ENCODE data around the gene PCDHGB1. TPM values are rescaled to one million over a fixed set of nuclear protein-coding genes. Genes with fewer than 3 reads are reported as not detected.

PCDHGB1 gene
- total and polyA plus RNA-seq, 2 experiments from 2014 or later = 0.53 to 0.57 TPM

DNA sequence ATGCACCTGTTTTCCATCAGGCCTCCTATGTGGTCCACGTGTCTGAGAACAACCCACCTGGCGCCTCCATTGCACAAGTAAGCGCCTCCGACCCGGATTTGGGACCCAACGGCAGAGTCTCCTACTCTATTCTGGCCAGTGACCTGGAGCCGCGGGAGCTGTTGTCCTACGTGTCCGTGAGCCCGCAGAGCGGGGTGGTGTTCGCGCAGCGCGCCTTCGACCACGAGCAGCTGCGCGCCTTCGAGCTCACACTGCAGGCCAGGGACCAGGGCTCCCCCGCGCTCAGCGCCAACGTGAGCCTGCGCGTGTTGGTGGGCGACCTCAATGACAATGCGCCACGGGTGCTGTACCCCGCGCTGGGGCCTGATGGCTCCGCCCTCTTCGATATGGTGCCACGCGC is 1.7 kb downstream of the PCDHGB1 start:
- Histone ChIP-seq H3K27ac (no peak overlapping the region), H3K4me1 (ENCODE audit: insufficient read depth) (no peaks in the 10 kb centered on the region), H3K27me3 (no peaks in the 10 kb centered on the region), H3K36me3 (replicated peaks; ENCODE audit: insufficient read depth, low read depth) (no peaks in the 10 kb centered on the region), H4K20me1 (ENCODE audit: insufficient read depth, poor library complexity, severe bottlenecking) (no peaks in the 10 kb centered on the region), H3K4me2 (no peak overlapping the region), H2AFZ (no peak overlapping the region), H3K79me2 (no peaks in the 10 kb centered on the region), H3K9me2 (replicated peaks; ENCODE audit: insufficient read depth) (no peaks in the 10 kb centered on the region), H3K9me3 (ENCODE audit: low read depth) (no peaks in the 10 kb centered on the region), H3K4me3 (no peak overlapping the region)
- 95% methylated on average over 30 of the region's 36 CpGs for WGBS (ENCODE audit: low lambda C conversion rate, missing lambda C conversion rate)
- no peak for TF ChIP-seq EZH2phosphoT487 (IDR thresholded peaks at IDR 0.05; ENCODE audit: low read depth, severe bottlenecking, unreplicated experiment)
- TF ChIP-seq, protein P1, sequence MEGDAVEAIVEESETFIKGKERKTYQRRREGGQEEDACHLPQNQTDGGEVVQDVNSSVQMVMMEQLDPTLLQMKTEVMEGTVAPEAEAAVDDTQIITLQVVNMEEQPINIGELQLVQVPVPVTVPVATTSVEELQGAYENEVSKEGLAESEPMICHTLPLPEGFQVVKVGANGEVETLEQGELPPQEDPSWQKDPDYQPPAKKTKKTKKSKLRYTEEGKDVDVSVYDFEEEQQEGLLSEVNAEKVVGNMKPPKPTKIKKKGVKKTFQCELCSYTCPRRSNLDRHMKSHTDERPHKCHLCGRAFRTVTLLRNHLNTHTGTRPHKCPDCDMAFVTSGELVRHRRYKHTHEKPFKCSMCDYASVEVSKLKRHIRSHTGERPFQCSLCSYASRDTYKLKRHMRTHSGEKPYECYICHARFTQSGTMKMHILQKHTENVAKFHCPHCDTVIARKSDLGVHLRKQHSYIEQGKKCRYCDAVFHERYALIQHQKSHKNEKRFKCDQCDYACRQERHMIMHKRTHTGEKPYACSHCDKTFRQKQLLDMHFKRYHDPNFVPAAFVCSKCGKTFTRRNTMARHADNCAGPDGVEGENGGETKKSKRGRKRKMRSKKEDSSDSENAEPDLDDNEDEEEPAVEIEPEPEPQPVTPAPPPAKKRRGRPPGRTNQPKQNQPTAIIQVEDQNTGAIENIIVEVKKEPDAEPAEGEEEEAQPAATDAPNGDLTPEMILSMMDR (IDR thresholded peaks at IDR 0.05; ENCODE audit: poor library complexity) = no peak
- TF ChIP-seq EZH2 (IDR thresholded peaks at IDR 0.05; ENCODE audit: borderline replicate concordance) = no peak
- no peak for DNase-seq (ENCODE audit: low spot score)

DNA sequence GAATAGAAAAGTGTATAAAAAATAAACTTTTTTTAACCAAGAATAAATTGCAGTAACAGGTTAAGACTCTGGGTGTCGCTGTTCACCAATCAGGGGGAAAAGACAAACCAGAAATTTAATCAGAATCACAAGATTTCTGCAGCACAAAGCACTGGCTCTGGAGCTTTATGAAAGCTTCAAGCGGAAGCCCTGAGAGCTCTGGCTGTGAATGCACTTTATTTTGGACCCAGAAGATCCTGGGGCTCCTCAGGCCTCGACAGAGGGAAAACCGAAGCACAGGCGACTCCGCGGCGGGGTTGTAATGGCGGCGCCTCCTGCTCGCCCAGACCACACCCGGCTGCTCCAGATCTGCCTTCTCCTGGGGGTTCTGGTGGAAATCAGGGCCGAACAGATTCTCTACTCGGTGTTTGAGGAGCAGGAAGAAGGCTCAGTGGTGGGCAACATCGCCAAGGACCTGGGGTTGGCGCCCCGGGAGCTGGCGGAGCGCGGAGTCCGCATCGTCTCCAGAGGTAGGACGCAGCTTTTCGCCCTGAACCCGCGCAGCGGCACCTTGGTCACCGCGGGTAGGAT is 5.1 kb downstream of the PCDHGB1 start, which contains the start of gene PCDHGA4:
Gene PCDHGA4 (plus strand): TSS at position 122 of the 570 bp plus-strand sequence. CDS start 87 bp downstream, at position 209.
- no peak for DNase-seq (ENCODE audit: low spot score)
- no peaks in the 10 kb centered on the region for H4K20me1 ChIP-seq (ENCODE audit: insufficient read depth, poor library complexity, severe bottlenecking)
- no peak within 1 kb of the TSS for H3K4me2 ChIP-seq
- no peaks in the 10 kb centered on the region for H3K9me2 ChIP-seq (replicated peaks; ENCODE audit: insufficient read depth)
- H3K4me3 ChIP-seq = no peak within 1 kb of the TSS
- no peaks in the 10 kb centered on the region for H3K36me3 ChIP-seq (replicated peaks; ENCODE audit: insufficient read depth, low read depth)
- no peaks in the 10 kb centered on the region for H3K9me3 ChIP-seq (ENCODE audit: low read depth)
- no peaks in the 10 kb centered on the region for H3K27me3 ChIP-seq
- no peak within 1 kb of the TSS for H2AFZ ChIP-seq
- H3K4me1 ChIP-seq (ENCODE audit: insufficient read depth) = no peaks in the 10 kb centered on the region
- TF ChIP-seq, protein P1 (IDR thresholded peaks at IDR 0.05; ENCODE audit: poor library complexity) = no peak
- no peak for TF ChIP-seq EZH2 (IDR thresholded peaks at IDR 0.05; ENCODE audit: borderline replicate concordance)
- no peak for TF ChIP-seq EZH2phosphoT487 (IDR thresholded peaks at IDR 0.05; ENCODE audit: low read depth, severe bottlenecking, unreplicated experiment)
- 94% methylated on average over 29 of the region's 29 CpGs for WGBS (ENCODE audit: low lambda C conversion rate, missing lambda C conversion rate)
- H3K27ac ChIP-seq = no peak within 1 kb of the TSS
- H3K79me2 ChIP-seq = no peaks in the 10 kb centered on the region

DNA sequence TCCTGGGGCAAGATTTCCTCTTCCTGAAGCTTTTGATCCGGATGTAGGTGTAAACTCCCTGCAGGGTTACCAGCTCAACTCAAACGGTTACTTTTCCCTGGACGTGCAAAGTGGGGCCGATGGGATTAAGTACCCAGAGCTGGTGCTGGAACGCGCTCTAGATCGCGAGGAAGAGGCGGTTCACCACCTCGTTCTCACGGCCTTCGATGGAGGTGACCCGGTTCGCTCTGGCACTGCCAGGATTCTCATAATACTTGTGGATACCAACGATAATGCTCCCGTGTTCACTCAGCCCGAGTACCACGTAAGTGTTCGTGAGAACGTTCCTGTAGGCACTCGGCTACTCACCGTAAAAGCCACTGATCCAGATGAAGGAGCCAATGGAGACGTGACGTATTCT is 5.7 kb downstream of the PCDHGB1 start:
- H3K79me2 ChIP-seq = no peaks in the 10 kb centered on the region
- H2AFZ ChIP-seq = no peak overlapping the region
- H3K27me3 ChIP-seq = no peaks in the 10 kb centered on the region
- H4K20me1 ChIP-seq (ENCODE audit: insufficient read depth, poor library complexity, severe bottlenecking) = no peaks in the 10 kb centered on the region
- TF ChIP-seq EZH2phosphoT487 (IDR thresholded peaks at IDR 0.05; ENCODE audit: low read depth, severe bottlenecking, unreplicated experiment) (no peak), EZH2 (IDR thresholded peaks at IDR 0.05; ENCODE audit: borderline replicate concordance) (no peak)
- TF ChIP-seq, protein P1 (IDR thresholded peaks at IDR 0.05; ENCODE audit: poor library complexity) = no peak
- H3K27ac ChIP-seq = no peak overlapping the region
- H3K9me3 ChIP-seq (ENCODE audit: low read depth) = no peaks in the 10 kb centered on the region
- no peaks in the 10 kb centered on the region for H3K4me1 ChIP-seq (ENCODE audit: insufficient read depth)
- no peaks in the 10 kb centered on the region for H3K9me2 ChIP-seq (replicated peaks; ENCODE audit: insufficient read depth)
- H3K4me3 ChIP-seq = no peak overlapping the region
- no peak overlapping the region for H3K4me2 ChIP-seq
- DNase-seq (ENCODE audit: low spot score) = no peak
- no peaks in the 10 kb centered on the region for H3K36me3 ChIP-seq (replicated peaks; ENCODE audit: insufficient read depth, low read depth)
- 94% methylated on average over 24 of the region's 24 CpGs for WGBS (ENCODE audit: low lambda C conversion rate, missing lambda C conversion rate)

Measured in hepatocyte (in vitro differentiated cells).